HG03378 (cell line): ENCODE measurements around the gene SSNA1.

ENCODE experiments used
- ATAC-seq: cut with Tn5 transposase; IDR thresholded peaks from one replicate; pipeline ENCODE4 v1.9.1; 2021; ENCODE audit warnings: mild to moderate bottlenecking, moderate library complexity; ENCODE audit not compliant: unreplicated experiment

The SSNA1 gene

DNA sequence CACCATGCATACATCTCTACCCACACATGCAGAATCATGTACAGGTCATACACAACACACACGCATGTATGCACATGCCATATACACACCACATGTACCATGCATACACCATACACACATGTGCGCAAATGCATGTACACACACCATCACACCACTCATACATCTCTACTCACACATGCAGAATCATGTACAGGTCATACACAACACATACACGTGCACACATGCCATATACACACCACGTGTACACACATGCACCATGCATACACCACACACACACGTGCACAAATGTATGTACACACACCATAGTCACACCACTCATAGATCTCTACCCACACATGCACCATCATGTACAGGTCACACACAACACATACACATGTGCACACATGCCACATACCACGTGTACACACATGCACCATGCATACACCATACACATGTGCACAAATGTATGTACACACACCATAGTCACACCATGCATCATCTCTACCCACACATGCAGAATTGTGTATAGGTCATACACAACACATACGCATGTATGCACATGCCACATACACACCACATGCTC is 35.6 kb upstream of the SSNA1 start:
- no peak for ATAC-seq

DNA sequence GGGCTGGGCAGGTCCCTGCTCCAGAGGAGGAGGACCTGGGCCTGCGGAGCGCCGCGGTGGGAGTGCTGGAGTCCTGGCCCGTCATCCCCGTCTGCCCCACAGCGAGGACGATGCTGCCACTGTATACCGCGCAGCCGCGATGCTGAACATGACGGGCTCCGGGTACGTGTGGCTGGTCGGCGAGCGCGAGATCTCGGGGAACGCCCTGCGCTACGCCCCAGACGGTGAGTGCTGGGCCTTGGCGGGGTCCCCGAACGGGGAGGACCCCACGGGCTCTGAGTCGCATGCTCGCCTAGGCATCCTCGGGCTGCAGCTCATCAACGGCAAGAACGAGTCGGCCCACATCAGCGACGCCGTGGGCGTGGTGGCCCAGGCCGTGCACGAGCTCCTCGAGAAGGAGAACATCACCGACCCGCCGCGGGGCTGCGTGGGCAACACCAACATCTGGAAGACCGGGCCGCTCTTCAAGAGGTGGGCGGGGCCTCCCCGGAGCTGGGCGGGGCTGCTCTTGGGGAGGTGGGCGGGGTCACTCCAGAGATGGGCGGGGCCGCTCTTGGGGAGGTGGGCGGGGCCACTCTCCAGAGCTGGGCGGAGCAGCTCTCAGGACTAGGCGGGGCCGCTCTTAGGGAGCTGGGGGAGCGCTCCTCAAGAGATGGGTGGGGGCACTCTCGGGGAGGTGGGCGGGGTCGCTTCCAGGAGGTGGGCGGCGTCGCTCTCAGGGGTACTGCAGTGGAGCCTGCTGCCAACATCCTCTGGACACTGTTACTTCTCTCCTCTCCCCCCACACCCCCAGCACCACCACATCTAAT is 31.7 kb upstream of the SSNA1 start:
- no peak for ATAC-seq

GRCh38 chr9:137157618-137158415 is 30.7 kb upstream of the SSNA1 start:
- no peak for ATAC-seq

DNA sequence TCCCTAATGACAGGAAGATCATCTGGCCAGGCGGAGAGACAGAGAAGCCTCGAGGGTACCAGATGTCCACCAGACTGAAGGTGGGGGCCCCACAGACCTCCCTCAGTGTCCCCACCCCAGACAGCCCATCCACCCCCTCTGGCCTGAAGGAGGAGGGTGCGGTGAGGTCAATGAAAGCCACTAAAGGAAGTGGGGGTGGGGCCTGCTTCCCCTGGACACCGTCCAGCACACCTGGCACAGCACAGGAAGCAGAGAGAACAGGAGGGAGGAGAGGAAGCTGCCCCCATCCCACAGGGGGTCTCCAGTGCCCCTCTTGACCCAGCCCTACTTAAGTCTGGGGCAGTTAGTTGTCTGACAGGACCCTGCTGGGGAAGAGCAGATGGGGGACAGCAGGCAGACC is 29.9 kb upstream of the SSNA1 start:
- ATAC-seq: no peak

GRCh38 chr9:137159105-137160053 is 29.1 kb upstream of the SSNA1 start:
- ATAC-seq: no peak

GRCh38 chr9:137160054-137160425 is 28.4 kb upstream of the SSNA1 start:
- no peak for ATAC-seq

GRCh38 chr9:137160716-137161557 is 27.5 kb upstream of the SSNA1 start:
- no peak for ATAC-seq

DNA sequence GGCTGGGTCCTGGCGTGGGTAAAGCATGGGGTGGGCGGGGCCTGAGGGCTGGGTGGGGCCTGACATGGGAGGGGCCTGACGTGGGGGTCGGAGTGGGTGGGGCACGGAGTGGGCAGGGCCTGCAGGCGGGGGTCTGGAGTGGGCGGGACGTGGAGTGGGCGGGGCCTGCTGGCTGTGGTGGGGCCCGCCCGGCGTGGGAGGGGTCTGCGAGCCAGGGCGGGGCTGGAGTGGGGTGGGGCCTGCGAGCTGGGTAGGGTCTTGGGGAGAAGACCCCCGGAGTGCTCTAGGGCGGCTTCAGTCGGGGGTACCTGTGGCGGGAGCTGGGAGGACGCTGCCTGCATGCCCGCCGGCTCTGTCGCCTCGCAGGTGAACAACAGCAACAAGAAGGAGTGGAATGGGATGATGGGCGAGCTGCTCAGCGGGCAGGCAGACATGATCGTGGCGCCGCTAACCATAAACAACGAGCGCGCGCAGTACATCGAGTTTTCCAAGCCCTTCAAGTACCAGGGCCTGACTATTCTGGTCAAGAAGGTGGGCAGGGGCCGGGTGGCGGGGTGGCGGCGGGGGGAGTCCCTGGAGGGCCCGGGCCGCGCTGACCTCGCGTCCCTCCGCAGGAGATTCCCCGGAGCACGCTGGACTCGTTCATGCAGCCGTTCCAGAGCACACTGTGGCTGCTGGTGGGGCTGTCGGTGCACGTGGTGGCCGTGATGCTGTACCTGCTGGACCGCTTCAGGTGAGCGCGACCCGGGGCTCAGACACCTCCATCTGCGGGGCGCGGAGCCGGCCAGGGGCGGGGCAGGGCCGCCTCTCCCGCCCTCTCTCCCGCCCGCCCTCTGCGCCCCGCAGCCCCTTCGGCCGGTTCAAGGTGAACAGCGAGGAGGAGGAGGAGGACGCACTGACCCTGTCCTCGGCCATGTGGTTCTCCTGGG is 26.7 kb upstream of the SSNA1 start:
- ATAC-seq: no peak

DNA sequence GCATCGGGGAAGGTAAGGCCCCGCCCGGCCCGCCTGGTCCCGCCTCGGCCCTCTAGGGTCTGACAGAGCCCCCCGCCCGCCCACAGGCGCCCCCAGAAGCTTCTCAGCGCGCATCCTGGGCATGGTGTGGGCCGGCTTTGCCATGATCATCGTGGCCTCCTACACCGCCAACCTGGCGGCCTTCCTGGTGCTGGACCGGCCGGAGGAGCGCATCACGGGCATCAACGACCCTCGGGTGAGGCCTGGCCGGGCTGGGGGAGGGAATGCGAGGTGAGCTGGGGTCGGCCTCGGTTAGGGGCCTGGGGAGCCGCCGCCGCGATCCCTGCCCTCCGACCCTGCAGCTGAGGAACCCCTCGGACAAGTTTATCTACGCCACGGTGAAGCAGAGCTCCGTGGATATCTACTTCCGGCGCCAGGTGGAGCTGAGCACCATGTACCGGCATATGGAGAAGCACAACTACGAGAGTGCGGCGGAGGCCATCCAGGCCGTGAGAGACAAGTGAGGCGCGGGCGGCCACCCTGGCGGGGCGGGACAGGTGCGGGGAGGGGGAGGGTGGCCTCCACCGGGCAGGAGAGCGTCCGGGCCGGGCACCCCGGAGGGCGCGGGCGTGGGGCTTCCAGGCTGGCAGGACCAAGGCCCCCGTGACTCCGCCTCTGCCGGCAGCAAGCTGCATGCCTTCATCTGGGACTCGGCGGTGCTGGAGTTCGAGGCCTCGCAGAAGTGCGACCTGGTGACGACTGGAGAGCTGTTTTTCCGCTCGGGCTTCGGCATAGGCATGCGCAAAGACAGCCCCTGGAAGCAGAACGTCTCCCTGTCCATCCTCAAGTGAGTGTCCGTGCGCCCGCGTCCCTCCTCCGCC is 25.7 kb upstream of the SSNA1 start:
- ATAC-seq: no peak

DNA sequence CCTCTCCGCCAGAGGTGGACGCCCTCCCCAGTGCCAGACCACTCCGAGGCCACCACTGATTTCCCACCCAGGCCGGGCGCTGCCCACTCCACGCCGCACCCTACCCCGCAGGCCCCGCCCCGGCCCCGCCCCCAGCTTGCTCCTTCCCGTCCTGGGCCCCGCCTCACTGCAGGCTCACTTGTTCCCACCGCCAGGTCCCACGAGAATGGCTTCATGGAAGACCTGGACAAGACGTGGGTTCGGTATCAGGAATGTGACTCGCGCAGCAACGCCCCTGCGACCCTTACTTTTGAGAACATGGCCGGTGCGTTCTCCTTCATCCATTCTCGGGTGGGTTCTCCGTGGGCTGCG is 25.1 kb upstream of the SSNA1 start:
- no peak for ATAC-seq

DNA sequence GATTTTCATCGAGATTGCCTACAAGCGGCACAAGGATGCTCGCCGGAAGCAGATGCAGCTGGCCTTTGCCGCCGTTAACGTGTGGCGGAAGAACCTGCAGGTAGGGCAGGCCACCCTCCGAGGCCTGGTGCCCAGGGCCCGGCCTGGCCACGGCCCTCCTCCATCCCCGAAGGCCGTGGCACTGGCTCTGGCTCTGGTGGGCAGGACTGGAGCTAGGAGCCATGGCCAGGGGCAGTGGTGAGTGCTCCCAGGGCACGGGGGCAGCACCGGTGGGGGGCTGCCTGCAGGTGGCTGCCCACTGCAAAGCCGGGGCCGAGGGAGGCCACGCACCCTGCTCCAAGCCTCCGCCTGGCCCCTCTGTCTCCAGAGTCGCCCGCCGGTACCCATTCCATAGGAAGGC is 24.7 kb upstream of the SSNA1 start:
- ATAC-seq: no peak

DNA sequence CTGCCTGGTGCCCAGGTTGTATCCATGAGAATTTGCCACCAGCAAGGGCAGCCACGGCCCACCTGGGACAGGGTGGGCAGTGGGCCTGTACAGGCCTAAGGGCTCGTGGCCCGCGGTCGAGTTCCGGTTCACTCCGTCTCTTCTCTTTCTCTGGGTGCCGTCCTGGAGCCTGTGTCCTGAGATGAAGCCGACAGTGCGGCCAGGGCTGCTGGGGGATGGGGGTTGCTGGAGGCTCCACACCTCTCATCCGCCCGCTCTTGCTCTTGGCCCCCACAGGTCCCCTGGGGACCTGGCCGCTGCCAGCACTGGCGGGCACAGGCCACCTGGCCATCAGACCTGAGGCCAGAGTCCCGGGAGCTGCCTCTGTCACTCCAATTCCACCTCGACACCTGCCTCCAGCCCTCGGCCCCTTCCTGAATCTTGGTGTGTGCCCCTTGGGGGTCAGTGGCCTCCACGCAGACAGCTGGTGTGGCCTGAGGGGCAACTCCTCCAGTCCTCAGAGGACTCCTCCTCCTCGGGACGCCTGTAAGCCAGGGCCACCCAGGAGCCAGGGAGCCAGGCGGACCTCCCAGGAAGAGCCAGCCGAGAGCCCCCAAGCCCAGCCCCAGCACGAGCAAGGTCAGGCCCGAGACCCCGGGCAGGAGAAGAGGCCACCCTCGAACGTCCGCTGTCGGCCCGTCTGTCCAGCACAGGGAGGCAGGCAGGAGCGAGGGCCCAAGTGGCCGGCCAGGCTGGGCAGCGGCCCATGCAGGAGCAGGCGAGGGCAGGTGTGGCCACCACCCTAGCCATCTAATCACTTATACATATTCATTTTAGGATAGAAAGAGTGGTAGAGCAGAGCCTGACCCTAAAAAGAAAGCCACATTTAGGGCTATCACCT is 23.9 kb upstream of the SSNA1 start:
- no peak for ATAC-seq

- no peak for ATAC-seq
Observed at GRCh38 chr9:137165250-137165836, 23.1 kb upstream of the SSNA1 start.

DNA sequence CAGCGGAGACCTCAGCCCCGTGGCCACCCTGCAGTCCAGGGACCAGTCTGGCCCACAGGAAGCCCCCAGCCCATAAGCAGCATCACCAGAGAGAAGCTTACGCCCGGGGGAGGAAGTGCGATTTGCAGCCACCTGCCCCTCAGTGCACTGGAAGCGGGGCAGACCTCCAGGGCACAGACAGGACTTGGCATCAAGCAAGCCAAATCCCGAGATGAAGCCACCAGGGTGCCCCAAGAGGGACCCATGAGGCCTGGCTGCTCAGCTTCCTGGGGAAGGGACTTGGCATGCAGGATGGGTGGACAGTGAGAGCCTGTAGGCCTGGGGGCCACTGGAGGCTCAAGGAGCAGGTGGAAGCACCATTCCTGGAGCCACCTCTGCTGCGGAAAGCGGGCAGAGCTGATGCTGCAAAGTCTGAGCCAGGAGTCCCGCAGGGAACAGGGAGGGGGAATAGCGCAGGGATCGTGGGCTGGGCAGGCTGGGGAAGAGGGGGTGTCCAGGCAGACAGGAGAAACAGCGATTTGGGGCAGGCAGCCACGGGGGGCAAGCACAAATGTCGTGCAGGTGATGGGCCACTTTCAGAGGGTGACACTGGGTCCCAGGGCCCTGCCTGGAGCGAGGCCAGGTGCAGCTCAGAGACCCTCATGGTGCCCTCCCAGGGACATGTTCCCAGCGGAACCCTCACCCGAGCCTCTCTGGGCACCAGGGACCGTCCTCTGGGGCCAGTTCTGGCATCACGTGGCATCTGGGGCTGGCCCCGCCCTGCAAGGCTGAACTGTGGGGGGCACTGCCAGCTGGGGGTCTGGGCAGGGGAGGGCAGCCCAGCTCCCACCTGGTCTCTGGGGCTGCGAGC is 21.9 kb upstream of the SSNA1 start:
- ATAC-seq: no peak

DNA sequence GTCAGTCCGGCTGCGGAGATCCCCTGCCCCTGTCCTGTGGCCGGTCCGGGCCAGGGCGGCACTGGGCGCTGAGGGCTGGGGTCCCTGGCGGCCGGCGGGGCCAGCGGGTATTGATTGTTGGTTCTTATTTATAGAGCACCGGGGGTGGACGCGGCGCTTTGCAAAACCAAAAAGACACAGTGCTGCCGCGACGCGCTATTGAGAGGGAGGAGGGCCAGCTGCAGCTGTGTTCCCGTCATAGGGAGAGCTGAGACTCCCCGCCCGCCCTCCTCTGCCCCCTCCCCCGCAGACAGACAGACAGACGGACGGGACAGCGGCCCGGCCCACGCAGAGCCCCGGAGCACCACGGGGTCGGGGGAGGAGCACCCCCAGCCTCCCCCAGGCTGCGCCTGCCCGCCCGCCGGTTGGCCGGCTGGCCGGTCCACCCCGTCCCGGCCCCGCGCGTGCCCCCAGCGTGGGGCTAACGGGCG is 21.2 kb upstream of the SSNA1 start:
- no peak for ATAC-seq
